ENCODE results near the gene MUS81.

- TF ChIP-seq MTA1 (IDR thresholded peaks at IDR 0.05; ENCODE audit: borderline replicate concordance) (no peak), ZNF184 (CRISPR knock-in tag; IDR thresholded peaks at IDR 0.05) (no peak), CXXC5 (CRISPR knock-in tag; IDR thresholded peaks at IDR 0.05) (no peak), SIX5 (IDR thresholded peaks at IDR 0.05; ENCODE audit: borderline replicate concordance in 1 of 2, insufficient read depth in 1 of 2, low read depth in 1 of 2, low read length in 2 of 2) (no peak), MEIS2 (IDR thresholded peaks at IDR 0.05; ENCODE audit: partially characterized antibody) (no peak), NFIC (IDR thresholded peaks at IDR 0.05) (no peak), ETV6 (IDR thresholded peaks at IDR 0.05; ENCODE audit: borderline replicate concordance in 1 of 2, low read depth in 2 of 2, low read length in 1 of 2) (no peak), ETV6 (CRISPR knock-in tag; IDR thresholded peaks at IDR 0.05; ENCODE audit: borderline replicate concordance) (no peak), HMBOX1 (IDR thresholded peaks at IDR 0.05) (no peak), ZNF445 (CRISPR knock-in tag; IDR thresholded peaks at IDR 0.05; ENCODE audit: low read depth) (no peak), POLR2A (conservative IDR thresholded peaks at IDR 0.05) (no peak)
Observed at GRCh38 chr11:65864706-65865471, 4.7 kb downstream of the MUS81 start.
